ENCODE data around the gene CFAP74.
A peak's percentile ranks its signal among the peaks of the same experiment; 100 is the strongest.

The CFAP74 gene

DNA sequence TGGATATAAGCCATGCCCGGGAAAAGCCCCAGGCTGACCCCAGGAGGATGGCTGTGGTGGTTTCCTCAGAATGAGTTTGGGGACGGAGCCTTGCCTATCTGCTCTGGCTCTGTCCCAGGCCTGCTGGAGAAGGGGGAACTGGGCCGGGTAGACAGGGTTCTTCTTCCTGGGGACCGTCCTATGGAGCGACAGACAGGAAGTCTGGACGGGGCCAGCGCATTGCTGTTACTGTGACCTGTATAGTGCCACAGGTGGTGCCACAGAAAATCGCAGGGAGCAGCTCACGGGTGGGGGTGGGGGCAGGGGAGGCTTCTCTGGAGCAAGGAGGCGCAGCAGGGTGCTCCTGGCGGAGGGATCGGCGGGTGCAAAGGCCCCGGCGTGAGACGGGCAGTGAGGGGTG lies 36.4 kb downstream of the CFAP74 start:
- no peak for DNase-seq

DNA sequence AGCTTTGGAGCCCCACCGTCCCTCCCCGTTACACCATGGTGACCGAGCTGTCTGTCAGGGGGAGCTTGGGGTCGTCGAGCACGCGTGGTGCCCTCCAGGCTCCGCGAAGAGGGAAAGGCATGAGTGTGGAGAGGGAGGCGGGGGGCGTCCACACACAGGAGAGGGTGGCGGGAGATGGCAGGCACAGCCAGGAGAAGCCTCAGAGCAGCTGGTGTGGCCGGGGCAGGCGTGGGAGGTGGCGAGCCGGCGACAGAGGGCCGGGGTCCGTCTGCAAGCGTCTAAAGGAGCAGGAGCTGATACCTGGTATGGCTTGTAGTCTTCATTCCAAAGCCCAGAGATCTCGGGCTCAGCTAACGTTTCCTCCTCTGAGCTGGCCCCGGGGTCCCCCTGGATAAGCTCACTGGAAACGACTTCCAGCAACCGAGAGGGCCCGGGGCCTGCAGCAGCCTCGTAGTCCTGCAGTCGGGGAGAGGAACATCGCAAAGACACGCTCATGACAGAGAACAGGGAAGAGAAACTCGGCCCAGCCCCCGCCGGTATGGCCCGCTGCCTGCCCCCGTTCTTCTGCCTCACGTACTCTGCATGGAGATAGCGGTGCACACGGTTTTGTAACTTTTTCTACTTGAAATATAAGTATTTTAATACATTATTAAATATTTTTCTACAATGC lies 37.4 kb downstream of the CFAP74 start:
- no peak for DNase-seq

DNA sequence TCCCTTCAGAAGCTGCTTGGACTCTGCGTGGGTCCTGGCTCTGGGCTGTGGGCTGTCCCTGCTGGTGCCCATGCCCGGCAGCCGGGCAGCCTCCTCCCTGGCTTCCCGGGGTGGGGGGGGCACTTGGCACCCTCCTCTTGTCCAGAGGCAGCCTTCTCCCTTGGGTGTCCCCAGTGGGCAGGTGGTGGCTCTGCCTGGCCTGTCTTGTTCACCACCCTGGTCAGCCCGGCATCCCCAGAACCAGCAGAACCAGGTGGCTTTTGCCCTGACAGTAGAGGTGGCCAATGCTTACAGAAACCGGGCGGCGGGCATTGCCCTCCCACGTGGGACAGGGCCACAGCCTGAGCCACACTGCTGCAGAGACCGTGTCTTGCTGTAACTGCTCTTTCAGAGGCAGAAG lies 38.0 kb downstream of the CFAP74 start:
- no peak for DNase-seq

DNA sequence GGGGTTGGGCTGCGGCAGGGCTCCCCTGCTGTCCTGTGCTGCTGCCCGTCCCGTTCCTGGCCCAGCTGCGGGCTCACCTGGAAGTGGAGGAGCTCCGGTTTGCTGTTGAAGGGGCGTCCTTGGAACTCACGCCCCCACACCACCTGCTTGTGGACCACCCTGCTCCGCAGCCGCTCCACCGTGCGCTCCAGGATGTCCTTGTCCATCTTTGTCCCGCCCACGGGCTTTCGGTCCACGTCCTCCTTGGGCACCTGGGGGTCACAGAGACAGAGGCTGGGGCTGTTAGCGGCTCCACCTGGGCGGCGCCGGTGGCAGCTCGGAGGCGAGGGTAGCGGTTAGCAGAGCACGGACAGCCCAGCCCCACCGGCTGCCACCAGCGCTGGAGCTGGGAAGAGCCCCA lies 38.8 kb downstream of the CFAP74 start:
- DNase-seq = no peak

DNA sequence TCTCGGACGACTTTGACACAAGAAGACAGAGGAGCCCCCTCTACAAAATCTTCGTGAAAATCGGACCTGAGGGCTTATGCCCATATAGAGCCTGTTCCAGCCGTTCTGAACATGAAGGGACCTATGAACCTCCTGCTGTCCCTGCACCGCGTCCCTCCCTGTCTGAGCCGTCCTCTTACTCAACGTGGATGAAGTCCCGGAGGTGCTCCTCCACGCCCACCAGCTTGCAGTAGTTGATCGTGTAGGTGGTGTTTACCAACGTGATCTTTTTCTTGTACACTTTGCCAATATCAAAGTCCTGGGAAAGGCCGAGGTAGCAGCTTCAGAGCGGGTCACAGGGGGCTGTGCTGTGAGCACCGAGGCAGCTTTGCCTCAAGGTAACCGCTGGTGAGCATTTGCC lies 40.0 kb downstream of the CFAP74 start:
- DNase-seq = no peak

DNA sequence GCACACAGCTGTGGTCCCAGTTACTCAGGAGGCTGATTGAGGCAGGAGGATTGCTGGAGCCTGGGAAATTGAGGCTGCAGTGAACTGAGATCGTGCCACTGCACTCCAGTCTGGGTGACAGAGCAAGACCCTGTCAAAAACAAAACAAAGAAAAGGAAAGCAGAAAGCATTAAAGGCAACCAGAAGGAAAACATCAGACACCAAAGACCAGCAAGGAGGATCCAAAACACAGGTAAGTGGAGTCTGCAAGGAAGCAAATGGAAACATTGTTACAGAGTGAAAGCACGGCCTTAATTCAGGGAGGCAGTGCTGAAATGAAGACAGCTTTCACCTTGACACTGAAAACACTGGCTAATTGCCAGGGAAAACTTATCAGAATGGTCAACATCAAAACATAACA lies 40.8 kb downstream of the CFAP74 start:
- DNase-seq = no peak

DNA sequence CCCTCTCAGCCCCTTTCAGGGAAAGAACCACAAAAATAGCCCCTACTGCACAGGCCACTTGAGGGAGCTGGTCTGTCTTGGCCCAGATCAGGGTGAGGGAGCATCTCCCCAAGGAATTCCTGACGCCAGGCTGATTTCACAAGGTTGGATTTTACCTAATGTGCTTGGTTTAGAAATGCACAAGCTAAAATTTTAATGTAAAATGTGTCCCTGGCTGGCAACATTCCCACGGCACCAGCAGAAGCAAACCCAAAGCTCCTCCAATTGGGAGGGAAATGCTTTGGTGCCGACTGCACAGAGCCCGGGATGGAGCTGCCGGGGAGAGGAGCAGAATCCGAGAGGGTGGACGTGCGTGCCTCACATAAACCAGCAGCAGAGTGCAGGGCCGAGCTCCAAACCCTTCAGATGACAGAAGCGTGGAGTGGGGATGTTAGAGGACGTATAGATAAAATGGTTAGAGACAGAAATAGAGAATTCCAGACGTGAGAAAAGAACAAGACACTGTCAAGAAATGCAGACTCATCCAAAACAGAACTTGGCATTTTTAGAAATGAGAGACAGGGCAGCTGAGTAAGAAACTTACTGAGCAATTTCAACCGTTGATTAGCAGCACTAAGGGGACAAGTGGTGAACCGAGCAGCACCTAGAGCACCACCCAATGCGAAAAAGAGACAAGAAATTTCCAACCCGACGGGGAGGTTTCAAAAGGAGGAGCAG lies 42.9 kb downstream of the CFAP74 start:
- DNase-seq = no peak

DNA sequence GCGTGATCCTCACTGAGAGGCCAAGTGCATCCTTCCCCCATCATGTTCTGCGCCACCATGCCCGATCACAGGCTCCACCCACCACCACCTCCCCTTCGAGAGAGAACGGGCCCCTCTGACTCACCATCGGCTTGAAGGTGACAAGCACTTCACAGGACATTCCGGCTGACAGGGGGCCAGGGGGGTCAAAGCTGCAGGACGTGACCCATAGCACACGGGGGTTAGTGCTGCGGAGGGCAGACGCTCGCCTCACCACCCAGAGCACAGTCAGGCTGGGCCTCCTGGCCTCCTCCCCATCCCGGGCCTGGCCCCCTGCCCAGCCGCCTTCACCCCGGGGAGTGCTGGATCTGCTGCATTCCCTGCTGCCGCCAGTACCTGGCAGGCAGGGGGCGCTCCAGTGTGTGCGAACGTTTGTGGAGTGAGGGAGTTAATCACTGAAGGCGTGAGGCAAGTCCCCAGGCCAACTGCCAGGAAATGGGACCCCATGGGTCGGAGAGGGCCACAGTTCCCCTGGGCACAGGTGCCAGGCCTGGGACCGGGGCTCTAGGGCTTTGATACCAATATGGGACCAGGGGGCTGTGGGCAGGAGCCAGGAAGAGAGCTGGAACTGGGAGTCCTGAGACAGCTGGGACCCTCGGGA lies 43.6 kb downstream of the CFAP74 start:
- DNase-seq = peak; percentile 11

DNA sequence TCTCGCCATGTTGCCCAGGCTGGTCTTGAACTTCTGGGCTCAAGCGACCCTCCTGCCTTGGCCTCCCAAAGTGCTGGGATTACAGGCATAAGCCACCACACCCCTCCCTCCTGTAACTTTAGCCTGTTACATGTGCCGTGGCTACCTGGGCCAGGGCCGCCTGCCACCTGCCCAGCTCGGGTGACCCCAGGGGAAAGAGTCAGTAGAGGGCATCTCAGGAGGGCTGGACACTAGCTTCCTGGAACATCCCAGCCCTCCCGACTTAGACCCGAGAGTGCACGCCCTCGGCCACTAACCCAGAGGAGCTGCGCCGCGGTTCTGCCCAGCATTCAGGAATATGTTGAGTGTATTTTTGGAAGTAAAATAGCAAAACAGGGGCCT lies 44.1 kb downstream of the CFAP74 start:
- DNase-seq = no peak

DNA sequence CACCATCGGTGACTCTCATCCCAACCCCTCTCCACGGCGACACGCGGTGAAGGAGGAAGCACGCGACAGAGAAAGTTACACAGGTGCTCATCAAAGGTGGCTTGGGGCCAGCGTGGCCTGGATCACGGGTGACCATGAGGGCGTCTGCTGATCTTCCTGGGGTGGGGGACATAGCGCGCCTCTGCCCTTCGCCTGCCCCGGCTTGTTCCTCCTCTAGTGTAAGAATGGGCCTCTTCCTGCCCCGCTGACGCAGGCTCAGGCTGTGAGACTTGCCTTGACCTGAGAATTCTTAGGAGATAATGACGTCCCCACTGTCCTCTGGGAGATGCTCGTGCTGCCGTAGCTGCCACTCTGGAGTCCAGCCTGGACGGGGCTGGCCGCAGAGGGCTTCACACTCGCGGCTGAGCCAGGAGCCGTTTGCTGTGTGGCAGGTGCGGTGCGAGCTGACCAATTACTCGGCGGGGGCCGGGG lies 45.5 kb downstream of the CFAP74 start:
- DNase-seq = no peak

DNA sequence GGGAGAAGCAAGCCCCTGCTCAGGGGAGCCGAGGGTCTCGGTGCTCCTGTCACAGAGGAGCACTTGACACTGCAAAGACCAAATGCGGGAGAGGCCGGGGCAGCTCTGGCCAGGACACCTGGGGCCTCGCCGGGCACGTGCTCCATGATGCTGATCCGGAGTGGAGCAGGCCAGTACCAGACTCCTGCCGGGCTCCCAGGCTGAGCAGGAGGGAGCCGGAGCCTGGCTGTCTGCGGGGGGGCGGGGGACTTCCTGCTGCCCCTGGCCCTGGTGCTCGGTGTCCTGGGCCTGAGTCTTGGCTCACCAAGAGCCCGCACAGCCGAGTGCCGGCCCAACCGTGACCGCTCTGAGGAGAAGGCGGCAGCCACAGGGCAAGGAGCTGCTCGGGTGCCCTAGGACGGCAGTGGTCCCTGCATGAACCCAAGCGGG lies 46.0 kb downstream of the CFAP74 start:
- DNase-seq = no peak

DNA sequence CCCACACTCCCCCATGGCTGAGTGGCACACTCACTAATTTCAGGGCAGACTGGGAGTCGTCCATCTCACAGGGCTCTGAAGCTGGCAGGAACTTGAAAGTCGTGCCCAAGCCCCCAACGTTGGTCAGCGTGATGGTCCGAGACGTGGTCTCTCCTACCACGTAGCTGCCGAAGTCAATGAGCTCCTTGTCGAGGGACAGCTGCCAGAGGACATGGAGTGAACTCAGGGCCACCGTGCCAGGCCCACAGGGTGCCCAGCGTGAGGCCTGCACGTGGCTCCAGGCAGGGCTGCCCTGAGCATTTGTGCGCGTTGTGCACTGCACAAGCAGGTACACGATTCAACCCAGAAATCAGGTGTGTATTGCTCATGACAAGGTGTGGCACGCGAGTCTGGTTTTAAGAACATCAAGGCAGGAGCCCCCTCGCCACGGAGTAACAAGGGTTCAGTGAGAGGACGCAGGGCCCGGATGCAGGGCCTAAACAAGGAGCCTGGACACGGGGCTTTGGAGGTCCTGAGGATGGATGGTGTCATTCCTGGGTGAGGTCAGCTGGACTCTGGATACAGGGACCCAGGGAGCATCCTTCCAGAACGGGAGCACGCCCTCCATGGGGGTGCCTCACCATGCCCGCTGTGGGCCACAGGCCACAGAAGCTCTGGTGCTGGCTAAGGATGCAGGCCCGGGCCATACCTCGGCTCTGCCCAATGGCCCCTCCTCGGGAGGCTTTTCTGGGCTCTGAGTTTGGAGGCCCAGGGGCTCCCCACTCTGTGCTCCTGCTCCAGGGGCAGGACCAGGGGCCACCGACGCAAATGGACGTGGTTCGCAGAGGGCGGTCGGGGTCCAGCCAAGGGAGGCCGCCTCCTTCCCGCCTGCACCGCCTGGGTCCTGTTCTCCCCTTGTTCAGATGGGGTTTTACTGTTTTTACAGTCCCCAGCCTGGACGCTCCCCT lies 46.7 kb downstream of the CFAP74 start:
- DNase-seq = no peak

DNA sequence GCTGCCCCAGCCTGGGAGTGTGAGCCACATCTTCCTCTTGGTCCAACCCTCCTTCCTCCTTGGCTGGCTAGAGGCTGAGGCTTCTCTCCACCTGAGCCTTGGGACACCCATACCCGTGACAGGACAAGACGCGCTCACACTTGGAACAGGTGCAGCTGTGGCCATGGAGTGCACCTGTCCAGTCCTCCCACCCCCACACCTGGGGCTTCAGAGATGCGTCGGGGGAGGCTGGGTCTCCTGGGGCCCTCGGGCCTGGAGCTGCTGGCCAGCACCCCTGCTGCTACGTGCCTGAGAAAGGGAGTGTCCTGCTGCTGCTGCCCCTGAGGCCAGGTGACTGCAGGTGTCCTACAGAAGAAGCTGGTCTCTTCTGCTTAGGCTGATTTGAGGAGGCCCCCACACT lies 47.5 kb downstream of the CFAP74 start:
- no peak for DNase-seq

DNA sequence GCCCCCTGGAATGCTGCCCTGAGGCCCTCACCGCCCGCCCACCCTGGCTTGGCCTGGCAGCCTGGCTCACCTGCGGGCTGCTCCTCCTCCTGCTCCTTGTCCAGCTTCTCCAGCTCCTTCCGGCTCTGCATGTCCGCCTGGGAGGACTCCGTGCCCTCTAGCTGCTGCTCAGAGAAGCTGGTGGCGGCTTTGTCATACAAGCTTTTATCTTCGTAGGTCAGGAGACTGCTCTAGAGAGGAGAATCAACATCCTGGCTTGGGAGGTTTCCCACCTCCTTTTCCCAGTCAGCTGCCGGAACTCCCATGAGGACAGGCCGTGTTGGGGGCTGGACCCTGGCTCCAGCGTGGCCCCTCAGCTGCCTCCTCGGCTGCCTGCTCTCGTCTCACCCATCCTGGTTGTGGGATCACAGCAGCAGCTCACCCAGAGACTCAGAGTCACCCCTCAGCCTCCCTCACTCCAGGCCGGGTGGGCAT lies 47.9 kb downstream of the CFAP74 start:
- DNase-seq = no peak

DNA sequence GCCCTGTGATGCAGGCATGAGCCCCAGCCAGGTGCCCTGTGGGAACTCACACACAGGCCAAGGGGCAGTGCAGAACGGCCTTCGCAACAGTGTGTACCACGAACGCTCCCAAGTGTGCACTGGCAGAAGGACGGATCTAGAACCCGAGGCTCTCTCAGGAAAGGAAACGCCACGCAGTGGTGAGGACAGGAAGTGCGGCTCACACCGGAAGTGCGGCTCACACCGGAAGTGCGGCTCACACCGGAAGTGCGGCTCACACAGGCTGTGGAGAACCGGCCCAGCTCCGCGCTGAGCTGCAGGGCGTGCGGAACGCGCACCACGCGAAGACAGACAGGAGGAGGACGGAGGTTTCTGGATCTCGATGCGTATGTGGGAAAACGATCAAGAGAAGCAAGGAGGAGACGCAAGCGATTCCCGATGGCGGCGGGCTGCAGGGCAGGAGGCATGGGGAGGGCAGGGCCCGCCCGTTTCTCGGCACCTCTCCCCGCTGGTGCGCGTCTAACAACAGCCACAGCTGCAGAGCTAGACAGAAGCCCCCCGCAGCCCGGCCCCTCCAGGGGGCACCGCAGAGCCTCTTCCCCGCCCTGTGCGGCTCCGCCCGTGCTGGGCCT lies 48.6 kb downstream of the CFAP74 start:
- DNase-seq = no peak

DNA sequence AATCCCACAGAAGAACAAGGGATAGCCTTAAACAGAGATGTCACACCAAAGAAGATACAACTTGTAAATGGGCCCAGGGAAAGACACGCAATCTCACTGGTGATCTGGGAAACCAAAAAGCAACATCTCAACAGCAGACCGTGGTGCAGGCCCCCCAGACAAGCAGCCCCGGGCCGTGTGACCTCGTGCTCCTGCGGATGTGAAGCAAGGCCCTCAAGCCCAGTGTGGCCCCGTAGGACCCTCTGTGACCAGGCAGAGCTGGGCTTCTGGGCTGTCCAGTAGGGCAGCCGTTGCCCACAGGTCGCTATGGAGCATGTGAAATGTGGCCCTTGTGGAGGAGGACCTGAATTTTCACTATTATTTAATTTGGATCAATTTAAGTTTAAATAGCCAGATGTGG lies 49.6 kb downstream of the CFAP74 start:
- DNase-seq = no peak

DNA sequence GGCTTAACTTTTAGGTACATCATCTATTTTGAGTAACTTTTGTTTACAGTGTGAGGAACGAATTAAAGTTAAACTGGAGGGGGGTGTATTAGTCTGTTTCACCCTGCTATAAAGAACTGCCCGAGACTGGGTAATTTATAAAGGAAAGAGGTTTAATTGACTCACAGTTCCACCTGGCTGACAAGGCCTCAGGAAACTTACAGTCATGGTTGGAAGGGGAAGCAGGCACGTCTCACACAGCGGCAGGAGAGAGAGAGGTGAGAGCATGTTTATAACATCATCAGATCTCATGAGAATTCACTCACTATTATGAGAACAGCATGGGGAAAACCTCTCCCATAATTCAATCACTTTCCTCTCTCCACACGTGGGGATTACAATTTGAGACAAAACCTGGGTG lies 52.6 kb downstream of the CFAP74 start:
- no peak for DNase-seq

DNA sequence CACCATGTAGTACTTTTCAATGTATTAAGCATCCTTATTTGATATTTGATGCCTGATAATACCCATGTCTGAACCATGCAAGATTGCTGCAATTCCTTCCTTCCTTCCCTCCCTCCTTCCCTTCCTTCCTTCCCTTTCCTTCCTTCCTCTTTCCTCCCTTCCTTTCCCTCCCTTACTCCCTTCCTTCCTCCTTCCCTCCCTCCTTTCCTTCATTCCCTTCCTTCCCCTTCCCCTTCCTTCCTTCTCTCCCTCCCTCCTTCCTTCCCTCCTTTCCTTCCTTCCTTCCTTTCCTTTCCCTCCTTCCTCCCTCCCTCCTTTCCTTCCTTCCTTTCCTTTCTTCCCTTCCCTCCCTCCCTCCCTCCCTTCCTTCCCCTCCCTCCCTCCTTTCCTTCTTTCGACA lies 54.8 kb downstream of the CFAP74 start:
- no peak for DNase-seq

DNA sequence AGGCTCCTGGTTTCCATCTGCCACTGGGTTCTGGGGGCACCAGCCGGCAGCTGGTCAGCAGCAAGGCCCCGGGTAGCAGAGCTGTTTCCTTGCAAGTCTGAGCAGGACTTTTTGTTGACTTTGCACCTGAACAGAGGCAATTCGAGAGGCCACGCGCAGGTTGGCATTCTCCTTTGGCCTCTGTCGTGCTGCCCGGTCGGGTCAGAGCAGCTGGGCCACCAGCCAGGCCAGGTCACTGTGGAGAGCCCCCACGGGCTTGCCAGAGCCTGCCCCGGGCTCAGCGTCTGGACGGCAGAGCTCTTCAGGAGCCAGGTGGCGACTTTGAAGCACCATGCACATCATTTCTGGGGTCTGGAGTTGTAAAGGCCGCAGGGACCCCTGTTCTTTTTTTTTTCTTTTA lies 56.1 kb downstream of the CFAP74 start:
- no peak for DNase-seq

DNA sequence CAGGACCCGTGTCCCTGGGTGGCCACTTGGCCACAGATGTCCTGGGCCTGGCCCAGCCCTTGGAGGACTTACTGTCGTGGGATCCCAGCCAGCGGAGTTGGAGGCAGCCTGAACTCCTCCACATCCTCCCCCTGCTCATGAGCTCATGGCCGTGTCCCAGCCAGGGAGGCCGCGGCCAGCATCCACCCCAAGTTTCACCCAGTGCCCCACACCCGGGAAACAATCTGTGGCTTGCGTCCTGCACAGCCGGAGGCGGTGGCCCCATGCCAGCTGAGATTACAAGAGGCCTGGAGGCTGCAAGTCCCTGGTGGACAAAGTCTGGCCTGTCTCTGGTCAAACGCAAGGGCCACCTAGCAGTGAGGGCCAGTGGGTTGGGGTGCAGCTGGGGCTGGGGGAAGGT lies 57.0 kb downstream of the CFAP74 start:
- DNase-seq = no peak

DNA sequence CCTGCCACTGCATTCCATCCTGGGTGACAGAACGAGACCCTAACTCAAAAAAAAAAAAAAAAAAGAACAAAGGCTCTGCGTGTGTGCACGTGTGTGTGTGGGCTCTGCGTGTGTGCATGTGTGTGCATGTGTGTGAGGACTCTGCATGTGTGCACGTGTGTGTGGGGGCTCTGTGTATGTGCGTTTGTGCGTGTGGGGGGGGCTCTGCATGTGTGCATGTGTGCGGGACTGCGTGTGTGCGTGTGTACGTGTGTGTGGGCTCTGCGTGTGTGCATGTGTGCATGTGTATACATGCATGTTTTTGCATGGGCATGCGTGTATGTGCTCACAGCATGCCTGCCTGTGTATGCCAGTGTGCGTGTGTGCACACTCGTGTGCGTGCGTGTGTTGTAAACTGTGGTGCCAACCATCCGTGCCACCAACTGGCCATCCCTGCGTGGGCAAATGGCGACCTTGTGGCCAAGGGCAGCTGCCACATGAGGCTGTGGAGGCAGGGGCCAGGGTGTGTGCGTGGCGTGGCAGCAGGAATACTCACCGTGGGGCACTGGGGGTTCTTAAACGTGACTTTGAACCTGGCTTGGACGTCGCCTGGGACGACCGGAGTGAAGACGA lies 57.7 kb downstream of the CFAP74 start:
- DNase-seq = no peak

Measured in NCI-H2107 (cell line).